Iris pigment epithelial cell (primary cell): ENCODE measurements around the gene ODF2.
"Not testable (repeated sequence)": the region's sequence is repeated elsewhere in the genome, so short reads cannot be mapped to it uniquely, and the experiment has no call there.

ENCODE experiments used
- DNase-seq: peaks from one replicate; pipeline ENCODE4 v3.0.0-alpha.2; 2011; ENCODE audit warnings: low read depth

Gene ODF2

DNA sequence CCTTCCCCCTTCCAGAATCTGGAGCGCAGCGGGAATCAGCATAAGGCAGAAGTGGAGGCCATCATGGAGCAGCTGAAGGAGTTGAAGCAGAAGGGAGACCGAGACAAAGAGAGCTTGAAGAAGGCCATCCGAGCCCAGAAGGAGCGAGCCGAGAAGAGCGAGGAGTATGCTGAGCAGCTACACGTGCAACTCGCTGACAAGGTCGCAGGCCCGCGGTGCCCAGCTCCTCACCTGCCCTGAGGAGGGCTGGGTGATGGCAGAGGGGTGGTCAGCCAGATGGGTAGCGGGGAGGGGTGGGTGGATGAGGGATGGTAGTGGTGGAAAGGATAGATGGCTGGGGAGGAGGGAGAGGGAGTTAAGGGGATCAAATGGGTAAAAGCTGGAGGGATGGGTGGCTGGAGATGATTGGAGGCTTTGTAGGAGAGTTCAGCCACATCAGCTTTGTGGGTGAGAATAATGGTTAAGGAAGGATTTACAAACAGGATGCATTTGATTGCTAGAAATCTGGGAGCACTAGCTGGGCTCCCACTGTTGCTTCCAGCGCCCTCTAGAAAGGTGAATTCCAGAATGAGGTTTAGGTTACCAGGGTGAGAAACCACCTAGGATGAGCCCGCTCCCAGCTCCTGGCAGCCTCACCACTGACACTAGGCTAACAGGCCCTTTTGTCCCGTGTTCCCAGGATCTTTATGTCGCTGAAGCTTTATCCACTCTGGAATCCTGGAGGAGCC, 29.0 kb downstream of the ODF2 start:
- DNase-seq = no peak

- no peak for DNase-seq
These were observed 29.6 kb downstream of the ODF2 start for GRCh38 chr9:128485414-128485855.

DNA sequence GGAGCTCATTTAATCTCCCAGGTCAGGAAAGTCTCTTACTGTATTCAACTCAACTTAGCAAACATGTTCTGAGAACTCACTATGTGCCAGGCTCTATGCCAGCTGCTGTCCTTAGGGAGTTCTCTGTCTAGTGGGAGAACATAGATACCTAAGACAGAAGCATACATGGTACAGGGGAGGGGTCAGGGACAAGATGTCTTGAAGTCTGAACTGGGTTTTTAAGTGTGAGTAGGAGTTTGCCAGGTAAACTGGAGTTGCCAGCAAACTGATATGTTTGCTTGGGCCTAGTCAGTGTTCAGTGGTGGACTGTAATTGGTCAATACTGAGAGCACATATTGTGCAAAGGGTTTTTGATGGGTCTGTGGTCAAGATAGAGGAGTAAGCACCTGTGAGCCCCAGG, 30.4 kb downstream of the ODF2 start:
- DNase-seq = no peak

- DNase-seq = no peak
These were observed 37.6 kb downstream of the ODF2 start for GRCh38 chr9:128493424-128493823.

- peak; percentile 40 for DNase-seq
These were observed 38.4 kb downstream of the ODF2 start for GRCh38 chr9:128494108-128494745.

DNA sequence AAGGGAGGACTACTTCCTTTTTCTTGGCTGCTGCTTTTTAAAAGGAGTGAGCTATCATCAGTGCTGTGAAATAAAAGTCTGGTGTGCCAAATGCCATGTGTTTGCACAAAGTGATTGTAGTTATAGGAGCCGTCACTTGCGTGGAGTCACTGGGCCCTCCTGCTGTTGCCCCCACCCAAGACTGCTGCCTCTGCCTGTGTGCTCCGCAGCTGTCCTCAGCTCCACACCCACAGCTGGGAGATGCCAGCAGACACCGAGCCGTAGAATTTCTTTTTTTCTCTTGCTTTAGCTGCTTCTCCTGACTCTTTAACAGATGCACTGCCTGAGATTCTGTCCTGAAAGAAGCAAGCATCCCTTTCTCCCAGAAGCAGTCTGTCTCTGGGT, 38.9 kb downstream of the ODF2 start:
- DNase-seq = no peak

DNA sequence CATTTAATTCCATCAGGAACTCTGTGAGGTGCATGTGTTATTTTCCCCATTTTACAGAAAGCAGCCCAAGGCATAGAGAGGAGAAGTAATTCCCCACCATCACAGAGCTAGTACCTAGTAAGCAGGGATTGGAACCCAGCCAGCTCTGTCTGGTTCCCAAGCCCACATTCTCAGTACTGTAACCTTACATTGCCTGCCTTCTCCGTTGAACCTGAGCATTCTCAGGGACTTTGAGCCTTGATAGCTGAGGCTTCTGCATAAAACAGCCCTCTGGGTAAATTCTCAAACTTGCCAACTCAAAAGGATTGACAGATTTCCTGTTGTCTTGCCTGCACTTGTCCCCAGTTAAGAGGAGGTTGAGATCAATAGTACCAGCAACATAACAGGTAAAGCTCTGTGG, 39.5 kb downstream of the ODF2 start:
- DNase-seq = no peak

DNA sequence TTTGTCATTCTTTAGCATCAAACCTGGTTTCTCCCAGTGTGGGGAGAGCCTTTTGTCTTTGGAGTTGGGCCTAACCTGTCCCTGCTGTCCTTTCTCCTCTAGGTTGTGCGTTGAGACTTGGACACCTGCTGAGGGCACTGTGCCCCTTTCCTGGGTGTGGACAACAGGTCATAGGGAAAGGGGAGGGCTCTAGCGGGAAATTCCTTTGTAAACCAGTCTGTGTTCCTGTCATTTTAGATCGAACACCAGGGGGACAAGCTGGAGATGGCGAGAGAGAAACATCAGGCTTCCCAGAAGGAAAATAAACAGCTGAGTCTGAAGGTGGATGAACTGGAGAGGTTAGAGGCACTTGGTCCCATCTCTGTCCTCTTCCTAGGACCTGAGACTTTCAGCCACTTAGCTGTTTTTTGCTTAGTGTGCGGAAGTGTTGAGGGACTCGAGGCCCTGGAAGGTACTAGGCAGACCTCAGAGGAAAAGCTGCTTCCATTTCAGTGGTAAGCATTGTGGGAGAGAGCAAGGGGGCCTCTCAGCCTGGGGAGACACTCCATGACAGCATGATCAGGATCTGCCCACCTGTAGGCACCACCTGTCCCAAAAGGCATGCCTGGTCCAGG, 40.1 kb downstream of the ODF2 start:
- DNase-seq = no peak

GRCh38 chr9:128497824-128498610, 42.2 kb downstream of the ODF2 start:
- DNase-seq = no peak

- no peak for DNase-seq
These were observed 43.1 kb downstream of the ODF2 start for GRCh38 chr9:128498911-128499310.

DNA sequence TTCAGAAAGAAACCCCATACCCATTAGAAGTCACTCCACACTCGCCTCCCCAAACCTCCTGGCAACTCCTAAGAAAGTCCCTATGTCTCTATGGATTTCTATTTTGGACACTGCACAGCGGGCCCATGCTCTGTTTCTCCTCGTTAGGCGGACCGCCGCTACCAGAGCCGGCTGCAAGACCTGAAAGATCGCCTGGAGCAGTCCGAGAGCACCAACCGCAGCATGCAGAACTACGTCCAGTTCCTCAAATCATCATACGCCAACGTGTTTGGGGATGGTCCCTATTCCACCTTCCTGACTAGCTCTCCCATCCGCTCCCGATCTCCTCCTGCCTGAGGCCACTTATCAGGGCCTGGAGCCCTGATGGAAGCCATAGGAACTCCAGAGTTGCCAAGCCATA, 44.1 kb downstream of the ODF2 start:
- DNase-seq = no peak

GRCh38 chr9:128503415-128503825, 47.6 kb downstream of the ODF2 start:
- not testable (repeated sequence) for DNase-seq

GRCh38 chr9:128503870-128504269, 48.1 kb downstream of the ODF2 start:
- peak; percentile 42 for DNase-seq

DNA sequence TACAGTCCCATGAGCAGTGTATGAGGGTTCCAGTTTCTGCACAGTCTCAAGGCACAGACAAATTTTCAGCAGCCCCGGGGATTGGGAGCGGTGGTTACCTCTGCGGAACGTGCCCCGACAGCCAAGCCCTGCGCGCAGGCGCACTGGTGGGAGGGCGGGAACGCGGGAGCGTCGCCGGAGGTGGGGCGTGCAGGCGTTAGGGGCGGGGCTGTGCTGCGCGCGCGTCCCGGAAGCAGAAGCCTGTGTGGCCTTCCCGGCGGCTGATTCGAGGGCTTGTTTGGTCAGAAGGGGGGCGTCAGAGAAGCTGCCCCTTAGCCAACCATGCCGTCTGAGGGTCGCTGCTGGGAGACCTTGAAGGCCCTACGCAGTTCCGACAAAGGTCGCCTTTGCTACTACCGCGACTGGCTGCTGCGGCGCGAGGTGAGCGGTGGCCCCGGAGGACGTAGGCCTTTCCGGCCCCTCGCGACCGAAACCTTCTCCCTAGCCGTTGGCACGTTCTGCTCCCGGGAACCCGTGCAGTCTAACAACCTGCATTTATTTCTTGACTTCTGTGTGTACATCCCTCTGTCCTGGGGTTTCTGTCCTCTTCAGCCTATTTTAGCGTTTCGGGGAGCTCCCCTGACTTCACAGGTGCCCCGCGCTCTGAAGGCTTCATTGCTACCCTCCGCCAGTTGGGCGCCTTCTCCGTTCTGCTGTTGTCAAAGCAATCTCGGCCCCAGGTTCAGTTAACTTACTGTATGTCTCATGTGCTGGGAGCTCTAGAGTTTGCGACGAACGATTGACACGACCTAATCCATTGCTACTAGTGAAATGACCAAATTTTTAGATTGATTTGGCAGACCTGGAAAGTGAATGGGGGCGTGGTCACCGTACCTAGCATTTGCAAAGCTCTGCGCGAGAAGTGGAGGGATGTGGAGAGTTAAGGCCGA, 48.9 kb downstream of the ODF2 start, which contains the start of gene GLE1:
Gene GLE1 (plus strand): TSS at position 235 of the 929 bp plus-strand sequence. CDS start 87 bp downstream, at position 322.
- DNase-seq = peak; percentile 89

GRCh38 chr9:128505414-128505765, 49.6 kb downstream of the ODF2 start:
- DNase-seq = peak; percentile 40

GRCh38 chr9:128505906-128506305, 50.1 kb downstream of the ODF2 start:
- DNase-seq = not testable (repeated sequence)

DNA sequence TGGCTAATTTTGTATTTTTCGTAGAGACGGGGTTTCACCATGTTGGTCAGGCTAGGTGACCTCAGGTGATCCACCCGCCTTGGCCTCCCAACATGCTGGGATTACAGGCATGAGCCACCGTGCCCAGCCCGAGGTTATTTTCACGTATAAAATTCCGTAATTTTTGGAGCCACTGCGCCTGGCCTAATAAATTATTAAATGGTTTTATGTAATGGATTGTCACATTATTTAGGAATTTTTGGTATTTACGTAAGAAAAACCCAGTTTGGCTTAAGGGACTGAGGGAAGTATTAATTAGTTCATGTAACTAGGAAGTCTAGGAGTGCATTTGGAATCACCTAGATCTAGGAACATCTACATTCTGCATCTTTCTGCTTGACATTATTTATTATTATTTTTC, 57.0 kb downstream of the ODF2 start:
- no peak for DNase-seq

GRCh38 chr9:128521956-128522355, 66.2 kb downstream of the ODF2 start:
- DNase-seq = no peak

GRCh38 chr9:128523199-128523925, 67.6 kb downstream of the ODF2 start:
- peak; percentile 62 for DNase-seq

DNA sequence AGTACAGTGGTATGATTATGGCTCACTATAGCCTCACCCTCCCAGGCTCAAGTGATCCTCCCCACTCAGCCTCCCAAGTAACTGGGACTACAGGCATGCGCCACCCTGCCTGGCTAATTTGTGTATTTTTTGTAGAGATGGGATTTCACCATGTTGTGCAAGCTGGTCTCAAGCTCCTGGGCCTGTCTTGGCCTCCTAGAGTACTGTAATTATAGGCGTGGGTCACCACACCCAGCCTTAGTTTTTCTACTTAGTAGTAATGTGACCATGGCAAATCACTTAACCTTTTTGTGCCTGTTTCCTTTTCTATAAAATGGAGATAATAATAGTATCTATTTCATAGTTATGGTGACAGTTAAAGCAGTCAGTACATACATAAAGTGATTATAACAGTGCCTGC, 70.9 kb downstream of the ODF2 start:
- DNase-seq = no peak
